ENCODE measurements around the gene TYR.
A peak's percentile ranks its signal among the peaks of the same experiment; 100 is the strongest.
"Not testable (repeated sequence)": the region's sequence is repeated elsewhere in the genome, so short reads cannot be mapped to it uniquely, and the experiment has no call there.

Gene TYR

DNA sequence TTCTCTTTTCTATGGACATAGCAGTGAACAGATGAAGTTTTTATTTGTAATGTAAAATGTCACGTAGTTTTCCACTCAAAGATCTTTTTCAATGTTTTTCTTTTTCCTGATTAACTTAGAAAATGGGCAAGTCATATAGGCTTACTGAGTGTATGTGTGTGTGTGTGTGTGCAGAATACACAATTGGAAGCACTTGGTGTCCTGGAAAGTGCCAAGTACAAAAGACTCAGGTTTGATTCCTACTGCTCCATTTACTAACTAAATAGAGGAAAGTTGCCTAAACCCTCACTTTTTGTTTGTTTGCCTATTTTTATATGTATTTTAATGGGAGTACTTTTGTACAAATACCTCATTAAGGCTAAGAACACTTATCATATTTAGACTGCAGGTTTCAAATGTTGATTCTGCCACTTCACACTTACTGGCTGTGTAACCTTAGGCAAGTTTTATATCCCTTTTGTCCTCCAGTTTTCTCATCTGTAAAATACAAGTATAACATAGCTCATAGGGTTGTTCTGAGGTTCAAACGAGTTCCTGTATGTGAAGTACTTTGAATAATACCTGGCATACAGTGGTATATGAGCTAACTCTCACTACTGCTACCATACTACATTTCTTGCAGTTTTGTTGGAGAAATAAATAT, 90.1 kb downstream of the TYR start:
- H3K9me3 ChIP-seq (ENCODE audit: control insufficient read depth, insufficient read depth, low read depth, low read length): no peaks in the 10 kb centered on the region
- H3K36me3 ChIP-seq (ENCODE audit: control insufficient read depth, insufficient read depth, low read length): no peaks in the 10 kb centered on the region
- no peak overlapping the region for H3K27ac ChIP-seq (ENCODE audit: low read depth, low read length)
- no peaks in the 10 kb centered on the region for H3K27me3 ChIP-seq (ENCODE audit: control insufficient read depth, insufficient read depth, low read length)
- H3K4me3 ChIP-seq (ENCODE audit: low read depth, low read length): no peak overlapping the region
- H3K9ac ChIP-seq (ENCODE audit: low read length): no peak overlapping the region
- H3K4me1 ChIP-seq (ENCODE audit: control insufficient read depth, insufficient read depth, low read length): no peaks in the 10 kb centered on the region

GRCh38 chr11:89272540-89273088, 94.9 kb downstream of the TYR start:
- H3K27me3 ChIP-seq (ENCODE audit: control insufficient read depth, insufficient read depth, low read length); H3K4me1 ChIP-seq (ENCODE audit: control insufficient read depth, insufficient read depth, low read length); H3K9ac ChIP-seq (ENCODE audit: low read length); H3K9me3 ChIP-seq (ENCODE audit: control insufficient read depth, insufficient read depth, low read depth, low read length); H3K36me3 ChIP-seq (ENCODE audit: control insufficient read depth, insufficient read depth, low read length); H3K4me3 ChIP-seq (ENCODE audit: low read depth, low read length); H3K27ac ChIP-seq (ENCODE audit: low read depth, low read length): not testable (repeated sequence)

DNA sequence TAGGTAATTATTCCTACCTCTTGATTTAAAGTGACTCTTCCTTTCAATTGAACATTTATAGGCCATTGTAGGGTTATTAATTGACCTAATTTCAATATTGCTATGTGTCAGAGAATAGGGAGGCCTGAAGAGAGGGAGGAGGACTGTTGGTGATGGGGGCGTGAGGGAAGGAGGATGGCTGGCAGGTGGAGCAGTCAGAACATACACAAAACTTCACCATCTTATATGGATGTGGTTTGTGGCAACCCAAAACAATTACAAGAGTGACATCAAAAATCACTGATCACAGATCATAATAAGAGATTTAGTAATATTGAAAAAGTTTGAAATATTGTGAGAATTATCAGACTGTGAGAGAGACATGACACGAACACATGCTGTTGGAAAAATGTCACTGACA, 95.5 kb downstream of the TYR start:
- not testable (repeated sequence) for H3K9ac ChIP-seq (ENCODE audit: low read length); H3K4me3 ChIP-seq (ENCODE audit: low read depth, low read length); H3K27me3 ChIP-seq (ENCODE audit: control insufficient read depth, insufficient read depth, low read length); H3K36me3 ChIP-seq (ENCODE audit: control insufficient read depth, insufficient read depth, low read length); H3K9me3 ChIP-seq (ENCODE audit: control insufficient read depth, insufficient read depth, low read depth, low read length); H3K4me1 ChIP-seq (ENCODE audit: control insufficient read depth, insufficient read depth, low read length); H3K27ac ChIP-seq (ENCODE audit: low read depth, low read length)

GRCh38 chr11:89275966-89276365, 98.3 kb downstream of the TYR start:
- peaks cover 6% of the 10 kb centered on the region for H3K4me1 ChIP-seq (ENCODE audit: control insufficient read depth, insufficient read depth, low read length)
- H3K9ac ChIP-seq (ENCODE audit: low read length): no peak overlapping the region
- H3K9me3 ChIP-seq (ENCODE audit: control insufficient read depth, insufficient read depth, low read depth, low read length): no peaks in the 10 kb centered on the region
- H3K36me3 ChIP-seq (ENCODE audit: control insufficient read depth, insufficient read depth, low read length): no peaks in the 10 kb centered on the region
- H3K27ac ChIP-seq (ENCODE audit: low read depth, low read length): no peak overlapping the region
- no peaks in the 10 kb centered on the region for H3K27me3 ChIP-seq (ENCODE audit: control insufficient read depth, insufficient read depth, low read length)
- H3K4me3 ChIP-seq (ENCODE audit: low read depth, low read length): no peak overlapping the region

GRCh38 chr11:89279176-89279575, 101.5 kb downstream of the TYR start:
- Histone ChIP-seq H3K4me1 (ENCODE audit: control insufficient read depth, insufficient read depth, low read length) (peaks cover 11% of the 10 kb centered on the region), H3K9ac (ENCODE audit: low read length) (no peak overlapping the region), H3K36me3 (ENCODE audit: control insufficient read depth, insufficient read depth, low read length) (no peaks in the 10 kb centered on the region), H3K9me3 (ENCODE audit: control insufficient read depth, insufficient read depth, low read depth, low read length) (no peaks in the 10 kb centered on the region), H3K27ac (ENCODE audit: low read depth, low read length) (no peak overlapping the region), H3K4me3 (ENCODE audit: low read depth, low read length) (no peak overlapping the region), H3K27me3 (ENCODE audit: control insufficient read depth, insufficient read depth, low read length) (no peaks in the 10 kb centered on the region)

GRCh38 chr11:89281032-89281677, 103.5 kb downstream of the TYR start:
- not testable (repeated sequence) for H3K36me3 ChIP-seq (ENCODE audit: control insufficient read depth, insufficient read depth, low read length); H3K9me3 ChIP-seq (ENCODE audit: control insufficient read depth, insufficient read depth, low read depth, low read length); H3K4me3 ChIP-seq (ENCODE audit: low read depth, low read length); H3K4me1 ChIP-seq (ENCODE audit: control insufficient read depth, insufficient read depth, low read length); H3K27ac ChIP-seq (ENCODE audit: low read depth, low read length); H3K27me3 ChIP-seq (ENCODE audit: control insufficient read depth, insufficient read depth, low read length); H3K9ac ChIP-seq (ENCODE audit: low read length)

DNA sequence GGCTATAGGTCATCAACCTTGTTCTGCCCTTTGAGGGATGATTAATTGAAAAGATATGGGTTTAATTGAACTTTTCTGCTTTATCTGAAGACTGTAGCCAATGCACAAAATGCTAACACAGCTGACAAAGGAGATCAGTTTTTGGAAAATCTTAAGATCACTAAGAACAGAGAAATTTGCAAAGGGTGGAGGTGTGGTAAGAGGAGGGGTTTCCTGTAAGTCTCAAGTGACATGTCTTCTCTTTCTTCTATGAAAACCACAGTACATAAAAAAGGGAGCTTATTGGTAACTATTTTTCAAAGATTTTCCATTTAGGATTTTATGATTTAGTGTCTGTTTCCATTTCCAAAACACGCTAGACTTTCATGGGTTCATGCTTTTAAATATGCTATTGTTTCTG, 108.9 kb downstream of the TYR start:
- H3K4me1 ChIP-seq (ENCODE audit: control insufficient read depth, insufficient read depth, low read length); H3K27me3 ChIP-seq (ENCODE audit: control insufficient read depth, insufficient read depth, low read length); H3K36me3 ChIP-seq (ENCODE audit: control insufficient read depth, insufficient read depth, low read length); H3K4me3 ChIP-seq (ENCODE audit: low read depth, low read length); H3K9me3 ChIP-seq (ENCODE audit: control insufficient read depth, insufficient read depth, low read depth, low read length); H3K9ac ChIP-seq (ENCODE audit: low read length); H3K27ac ChIP-seq (ENCODE audit: low read depth, low read length): not testable (repeated sequence)

DNA sequence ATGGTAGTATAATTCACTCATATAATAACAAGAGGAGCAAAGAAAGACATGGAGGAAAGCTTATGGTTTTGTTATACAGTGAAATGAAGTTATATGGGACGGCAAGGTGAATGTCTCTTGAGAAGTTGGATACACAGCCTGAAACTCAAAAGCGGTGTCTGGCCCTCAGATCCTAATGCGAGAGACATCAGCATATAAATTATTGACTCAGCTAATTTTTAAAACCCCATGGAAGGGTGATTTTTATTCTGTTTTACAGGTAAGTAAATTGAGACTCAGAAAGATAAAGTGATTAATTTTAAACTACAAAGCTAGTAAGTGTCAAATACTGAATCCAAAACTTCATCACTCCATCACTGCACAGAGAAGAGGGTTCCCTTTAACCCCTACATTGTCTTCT, 110.3 kb downstream of the TYR start:
- H3K4me3 ChIP-seq (ENCODE audit: low read depth, low read length); H3K9ac ChIP-seq (ENCODE audit: low read length); H3K9me3 ChIP-seq (ENCODE audit: control insufficient read depth, insufficient read depth, low read depth, low read length); H3K36me3 ChIP-seq (ENCODE audit: control insufficient read depth, insufficient read depth, low read length); H3K27me3 ChIP-seq (ENCODE audit: control insufficient read depth, insufficient read depth, low read length); H3K4me1 ChIP-seq (ENCODE audit: control insufficient read depth, insufficient read depth, low read length); H3K27ac ChIP-seq (ENCODE audit: low read depth, low read length): not testable (repeated sequence)

GRCh38 chr11:89293965-89294679, 116.4 kb downstream of the TYR start:
- Histone ChIP-seq H3K36me3 (ENCODE audit: control insufficient read depth, insufficient read depth, low read length) (no peaks in the 10 kb centered on the region), H3K4me3 (ENCODE audit: low read depth, low read length) (peak overlapping the region; percentile 61), H3K4me1 (ENCODE audit: control insufficient read depth, insufficient read depth, low read length) (0 out of 2 replicates have a peak, but pooled peaks cover 3% of the 10 kb centered on the region), H3K27me3 (ENCODE audit: control insufficient read depth, insufficient read depth, low read length) (no peaks in the 10 kb centered on the region), H3K27ac (ENCODE audit: low read depth, low read length) (no peak overlapping the region), H3K9me3 (ENCODE audit: control insufficient read depth, insufficient read depth, low read depth, low read length) (no peaks in the 10 kb centered on the region), H3K9ac (ENCODE audit: low read length) (no peak overlapping the region)

GRCh38 chr11:89295023-89295422, 117.3 kb downstream of the TYR start:
- not testable (repeated sequence) for H3K4me3 ChIP-seq (ENCODE audit: low read depth, low read length); H3K27me3 ChIP-seq (ENCODE audit: control insufficient read depth, insufficient read depth, low read length); H3K9ac ChIP-seq (ENCODE audit: low read length); H3K4me1 ChIP-seq (ENCODE audit: control insufficient read depth, insufficient read depth, low read length); H3K27ac ChIP-seq (ENCODE audit: low read depth, low read length); H3K9me3 ChIP-seq (ENCODE audit: control insufficient read depth, insufficient read depth, low read depth, low read length); H3K36me3 ChIP-seq (ENCODE audit: control insufficient read depth, insufficient read depth, low read length)

- not testable (repeated sequence) for H3K36me3 ChIP-seq (ENCODE audit: control insufficient read depth, insufficient read depth, low read length); H3K4me1 ChIP-seq (ENCODE audit: control insufficient read depth, insufficient read depth, low read length); H3K27me3 ChIP-seq (ENCODE audit: control insufficient read depth, insufficient read depth, low read length); H3K4me3 ChIP-seq (ENCODE audit: low read depth, low read length); H3K27ac ChIP-seq (ENCODE audit: low read depth, low read length); H3K9me3 ChIP-seq (ENCODE audit: control insufficient read depth, insufficient read depth, low read depth, low read length); H3K9ac ChIP-seq (ENCODE audit: low read length)
Observed at GRCh38 chr11:89303029-89303428, 125.4 kb downstream of the TYR start.

Measured in HUES6 (cell line).